HL-60/S4 treated with retinoic acid at 250 ng/mL for 4 days and 3 days (cell line): ENCODE measurements around the gene TXN.
"Not testable (repeated sequence)": the region's sequence is repeated elsewhere in the genome, so short reads cannot be mapped to it uniquely, and the experiment has no call there.

Experiments used
- in situ Hi-C: fragments of 300-500 bp; cut with MboI; formaldehyde crosslinking; loops from 2 replicates; pipeline ENCODE4 v1.7.0; 2022; ENCODE audit warnings: low sequenced_read_pairs

Gene TXN

GRCh38 chr9:110257956-110258355 lies 1.6 kb upstream of the TXN start:
- in situ Hi-C loops, result no loop called here

GRCh38 chr9:110257097-110257841 lies 962 bp upstream of the TXN start:
- in situ Hi-C loops, result no loop called here

- in situ Hi-C loops, result no loop called here
Measured at GRCh38 chr9:110255463-110256379, 586 bp downstream of the TXN start.

- in situ Hi-C loops, result no loop called here
Measured at GRCh38 chr9:110255034-110255462, 1.3 kb downstream of the TXN start.

GRCh38 chr9:110254500-110254899 lies 1.8 kb downstream of the TXN start:
- in situ Hi-C loops, result no loop called here

- in situ Hi-C loops, result no loop called here
Measured at GRCh38 chr9:110252509-110253139, 3.7 kb downstream of the TXN start.

GRCh38 chr9:110251770-110252169 lies 4.5 kb downstream of the TXN start:
- in situ Hi-C loops, result not testable (repeated sequence)

GRCh38 chr9:110251212-110251611 lies 5.1 kb downstream of the TXN start:
- in situ Hi-C loops, result no loop called here

GRCh38 chr9:110249603-110250002 lies 6.7 kb downstream of the TXN start:
- in situ Hi-C loops, result no loop called here

- in situ Hi-C loops, result no loop called here
Measured at GRCh38 chr9:110248361-110248760, 7.9 kb downstream of the TXN start.

GRCh38 chr9:110246214-110246613 lies 10.1 kb downstream of the TXN start:
- in situ Hi-C loops, result no loop called here

- in situ Hi-C loops, result no loop called here
Measured at GRCh38 chr9:110244616-110245015, 11.7 kb downstream of the TXN start.

GRCh38 chr9:110241858-110242321 lies 14.4 kb downstream of the TXN start:
- in situ Hi-C loops, result no loop called here

- in situ Hi-C loops, result no loop called here
Measured at GRCh38 chr9:110241260-110241857, 14.9 kb downstream of the TXN start.

- in situ Hi-C loops, result no loop called here
Measured at GRCh38 chr9:110240198-110240597, 16.1 kb downstream of the TXN start.

- in situ Hi-C loops, result no loop called here
Measured at GRCh38 chr9:110228321-110228720, 28.0 kb downstream of the TXN start.

- in situ Hi-C loops, result no loop called here
Measured at GRCh38 chr9:110224583-110224982, 31.7 kb downstream of the TXN start.

- in situ Hi-C loops, result no loop called here
Measured at GRCh38 chr9:110220809-110221208, 35.5 kb downstream of the TXN start.

- in situ Hi-C loops, result no loop called here
Measured at GRCh38 chr9:110217656-110218099, 38.6 kb downstream of the TXN start.

GRCh38 chr9:110214586-110215355 lies 41.5 kb downstream of the TXN start:
- in situ Hi-C loops, result no loop called here
